Gastroesophageal sphincter (tissue), 4 donors: ENCODE results near the gene CUBN. TPM values are rescaled to one million over a fixed set of nuclear protein-coding genes. Genes with fewer than 3 reads are reported as not detected.

Experiments used
- ATAC-seq: fragments of 150-250 bp; one replicate; pipeline ENCODE4 v1.9.1; 2016; ENCODE audit warnings: mild to moderate bottlenecking, moderate library complexity
- H3K27ac ChIP-seq, 4 donors: fragments of 200-600 bp; sonication (generic) in 3 of 4; 1 replicate in 3 of 4; 2 replicates in 1 of 4; pipeline ENCODE4 v1.5.1; 2016 to 2019
- H3K27me3 ChIP-seq: fragments of 200-600 bp; sonication (generic); one replicate; pipeline ENCODE4 v1.5.1; 2019
- H3K36me3 ChIP-seq, 2 donors: fragments of 200-600 bp; sonication (generic); one replicate each; pipeline ENCODE4 v1.5.1; 2019; ENCODE audit warnings: control low read depth in 1 of 2
- H3K4me1 ChIP-seq, 3 donors: fragments of 200-600 bp; sonication (generic); 1 replicate in 2 of 3; 2 replicates in 1 of 3; pipeline ENCODE4 v1.5.1; 2016 to 2019; ENCODE audit warnings: control low read depth in 2 of 3
- H3K4me3 ChIP-seq, 2 donors: fragments of 200-600 bp; sonication (generic); one replicate each; pipeline ENCODE4 v1.5.1; 2019; ENCODE audit warnings: mild to moderate bottlenecking in 1 of 2, moderate library complexity in 1 of 2
- H3K9me3 ChIP-seq, 3 donors: fragments of 200-600 bp; sonication (generic); one replicate each; pipeline ENCODE4 v1.5.1; 2017 to 2019; ENCODE audit warnings: control low read depth in 2 of 3
- CTCF ChIP-seq, 4 experiments: fragments of 200-600 bp in 2 of 4; fragments of 450-650 bp in 2 of 4; sonication (generic) in 1 of 4; IDR thresholded peaks; one replicate each; pipeline ENCODE4 v1.5.1; 2017 to 2019; ENCODE audit warnings: antibody characterized with exemption in 4 of 4, mild to moderate bottlenecking in 2 of 4, moderate library complexity in 2 of 4
- EP300 ChIP-seq: sonication (generic); formaldehyde crosslinking; IDR thresholded peaks from one replicate; pipeline ENCODE4 v1.6.1; 2017; ENCODE audit warnings: antibody characterized with exemption, mild to moderate bottlenecking
- POLR2A ChIP-seq, 2 donors: fragments of 450-650 bp; IDR thresholded peaks; one replicate each; pipeline ENCODE4 v1.6.1; 2017; ENCODE audit warnings: antibody characterized with exemption in 2 of 2, mild to moderate bottlenecking in 2 of 2, moderate library complexity in 1 of 2
- POLR2AphosphoS5 ChIP-seq: sonication (generic); formaldehyde crosslinking; IDR thresholded peaks from one replicate; pipeline ENCODE4 v1.6.1; 2017; ENCODE audit warnings: antibody characterized with exemption
- WGBS, 2 donors: methylation state at CpG; one replicate each; pipeline ENCODE4 v1.1.5; 2018; ENCODE audit warnings: low coverage in 1 of 2; 5-methylcytosine and 5-hydroxymethylcytosine counted together
- total RNA-seq, 4 donors: library from RNA; depleted of rRNA; stranded (reverse); fragments of >200 nt; gene quantifications; one replicate each; pipeline ENCODE4 v1.1.0, GENCODE V29; 2016

Gene CUBN
- total RNA-seq, 4 donors from 2014 or later = 0.37 to 2.8 (median 1.6) TPM

- ATAC-seq = no peak
- no peak overlapping the region for H3K4me3 ChIP-seq
- no peak overlapping the region for H3K27ac ChIP-seq
- TF ChIP-seq POLR2A (IDR thresholded peaks at IDR 0.05) (no peak), EP300 (no peak), POLR2AphosphoS5 (no peak)
- H3K4me1 ChIP-seq = no peaks in the 10 kb centered on the region
- no peaks in the 10 kb centered on the region for H3K9me3 ChIP-seq
- no peaks in the 10 kb centered on the region for H3K36me3 ChIP-seq
- WGBS, 2 donors = 85 to 96% methylated on average over 5 of the region's 5 CpGs
- no peaks in the 10 kb centered on the region for H3K27me3 ChIP-seq
These were observed 4.3 kb downstream of the CUBN start for GRCh38 chr10:17125206-17125893.

- Histone ChIP-seq H3K36me3 (no peaks in the 10 kb centered on the region), H3K27me3 (no peaks in the 10 kb centered on the region), H3K4me3 (no peak overlapping the region), H3K9me3 (no peaks in the 10 kb centered on the region), H3K27ac (no peak overlapping the region), H3K4me1 (no peaks in the 10 kb centered on the region)
- no peak for TF ChIP-seq POLR2A (IDR thresholded peaks at IDR 0.05)
- TF ChIP-seq POLR2AphosphoS5 = no peak
- no peak for TF ChIP-seq EP300
- TF ChIP-seq CTCF (IDR thresholded peaks at IDR 0.05) = no peak
- no peak for ATAC-seq
- WGBS, 2 donors = 83 to 86% methylated on average over 1 to 3 of the region's 3 CpGs
These were observed 5.7 kb downstream of the CUBN start for GRCh38 chr10:17123961-17124360.

GRCh38 chr10:17122726-17123661 lies 6.6 kb downstream of the CUBN start:
- WGBS, 2 donors = 60 to 68% methylated on average over 5 of the region's 5 CpGs
- Histone ChIP-seq H3K4me3 (no peak overlapping the region), H3K9me3 (no peaks in the 10 kb centered on the region), H3K4me1 (no peaks in the 10 kb centered on the region), H3K27me3 (no peaks in the 10 kb centered on the region), H3K36me3 (no peaks in the 10 kb centered on the region), H3K27ac (no peak overlapping the region)
- TF ChIP-seq CTCF (IDR thresholded peaks at IDR 0.05) (no peak), POLR2A (IDR thresholded peaks at IDR 0.05) (no peak), POLR2AphosphoS5 (no peak), EP300 (no peak)
- no peak for ATAC-seq

GRCh38 chr10:17122052-17122451 lies 7.6 kb downstream of the CUBN start:
- 68 to 86% methylated on average over 2 of the region's 2 CpGs for WGBS, 2 donors
- H3K9me3 ChIP-seq = no peaks in the 10 kb centered on the region
- H3K4me1 ChIP-seq = no peaks in the 10 kb centered on the region
- no peaks in the 10 kb centered on the region for H3K27me3 ChIP-seq
- TF ChIP-seq EP300 (no peak), POLR2A (IDR thresholded peaks at IDR 0.05) (no peak), CTCF (IDR thresholded peaks at IDR 0.05) (no peak), POLR2AphosphoS5 (no peak)
- no peak overlapping the region for H3K27ac ChIP-seq
- H3K4me3 ChIP-seq = no peak overlapping the region
- no peaks in the 10 kb centered on the region for H3K36me3 ChIP-seq
- no peak for ATAC-seq

- WGBS, 2 donors = 68 to 76% methylated on average over 3 of the region's 3 CpGs
- Histone ChIP-seq H3K9me3 (no peaks in the 10 kb centered on the region), H3K27ac (no peak overlapping the region), H3K4me3 (no peak overlapping the region), H3K4me1 (no peaks in the 10 kb centered on the region), H3K36me3 (no peaks in the 10 kb centered on the region), H3K27me3 (no peaks in the 10 kb centered on the region)
- TF ChIP-seq POLR2A (IDR thresholded peaks at IDR 0.05) (no peak), POLR2AphosphoS5 (no peak), CTCF (IDR thresholded peaks at IDR 0.05) (no peak), EP300 (no peak)
- ATAC-seq = no peak
These were observed 8.9 kb downstream of the CUBN start for GRCh38 chr10:17120694-17121093.
